Activated CD8-positive, alpha-beta memory T cell treated with anti-CD3 and anti-CD28 coated beads for 36 hours (primary cell): ENCODE data around the gene FGFR3. TPM values are rescaled to one million over a fixed set of nuclear protein-coding genes. Genes with fewer than 3 reads are reported as not detected.

Experiments
- CTCF ChIA-PET: fragments of 350-600 bp; sonication (Branson Sonifier 250); formaldehyde crosslinking; loops from one replicate; lab custom pipeline; 2021; ENCODE audit warnings: antibody characterized with exemption; lab: Charles Lee
- POLR2A ChIA-PET: fragments of 350-600 bp; sonication (Branson Sonifier 250); formaldehyde crosslinking; loops from one replicate; lab custom pipeline; 2021; ENCODE audit warnings: antibody characterized with exemption; lab: Charles Lee
- total RNA-seq, 2 experiments: library from RNA; stranded (reverse); gene quantifications; one replicate each; pipeline ENCODE4 v1.2.3, GENCODE V29; 2021

FGFR3 gene
- total RNA-seq, 2 experiments from 2014 or later: 0.08 TPM; not detected in 1

DNA sequence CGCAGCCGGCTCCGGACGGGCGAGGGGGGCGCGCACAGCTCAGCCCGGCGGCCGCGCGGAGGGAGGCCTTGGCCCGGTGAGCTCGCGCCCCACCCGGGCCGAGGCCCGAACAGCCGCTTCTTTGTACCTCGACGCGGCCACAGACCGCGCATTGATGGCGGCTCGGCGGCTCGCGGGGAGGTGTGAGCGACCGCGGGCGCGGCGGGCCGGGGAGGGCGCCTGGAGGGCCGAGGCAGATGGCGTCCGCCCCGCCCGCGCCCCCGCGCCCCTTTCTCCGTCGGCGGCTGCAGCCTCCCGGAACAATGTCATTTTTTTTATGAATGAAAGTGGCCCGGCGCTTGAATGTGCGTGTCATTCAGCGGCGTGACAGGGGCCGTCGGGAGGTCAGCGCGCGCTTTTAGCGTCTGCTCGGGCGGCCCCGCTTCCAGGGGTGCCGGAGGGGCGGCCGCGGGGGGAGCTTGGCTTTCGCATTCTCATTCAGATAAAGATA lies 1.8 kb downstream of the FGFR3 start:
- ChIA-PET POLR2A (no interaction called here), CTCF (interaction anchor here (1.0 to 1.3 kb wide), 3 partner anchors 14 to 47 kb away, joined by 3 to 8 read pairs (median 3); no protein-coding TSS in a partner anchor)

DNA sequence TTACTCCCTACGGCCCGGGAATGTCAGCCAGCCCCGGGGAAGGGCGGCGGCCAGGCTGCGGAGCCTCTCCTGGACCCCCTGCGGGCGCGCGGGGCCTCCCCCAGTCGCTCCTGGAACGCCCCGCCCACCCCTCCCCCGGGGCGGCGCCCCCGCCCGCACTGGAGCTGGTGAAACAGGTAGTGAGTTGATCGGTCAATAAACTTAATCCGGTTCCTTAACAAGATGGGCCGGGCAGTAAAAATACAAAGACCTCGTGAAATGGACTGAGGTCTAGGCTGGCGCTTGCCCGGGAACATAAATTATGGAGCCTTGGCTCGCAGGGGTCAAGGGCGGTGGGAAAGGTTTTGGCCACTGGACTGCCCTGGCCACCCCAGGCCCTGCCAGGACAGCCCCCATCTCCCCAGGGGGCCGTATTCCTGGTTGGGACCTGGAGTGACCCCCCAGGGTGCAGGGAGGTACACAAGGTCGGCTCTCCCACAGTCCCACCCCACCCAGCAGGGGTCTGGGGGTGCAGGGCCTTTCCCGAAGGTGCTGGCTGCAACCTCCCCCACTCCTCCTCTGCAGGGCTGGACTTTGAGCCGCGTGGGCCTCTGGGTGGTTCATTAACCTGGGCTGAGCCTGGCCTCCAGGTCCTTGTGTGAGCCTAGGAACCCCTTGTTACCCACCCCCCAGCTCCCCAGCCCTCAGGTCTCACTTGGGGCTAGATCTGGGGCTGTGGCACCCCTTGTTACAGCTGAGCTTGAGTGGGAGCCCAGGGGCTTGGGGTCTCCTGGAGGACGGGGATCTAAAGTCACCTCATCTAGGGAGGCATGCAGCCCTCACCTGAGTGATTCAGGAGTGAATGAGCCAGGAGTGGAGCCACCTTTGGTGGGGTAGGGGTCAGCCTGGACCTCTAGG lies 2.5 kb downstream of the FGFR3 start:
- POLR2A ChIA-PET: no interaction called here

DNA sequence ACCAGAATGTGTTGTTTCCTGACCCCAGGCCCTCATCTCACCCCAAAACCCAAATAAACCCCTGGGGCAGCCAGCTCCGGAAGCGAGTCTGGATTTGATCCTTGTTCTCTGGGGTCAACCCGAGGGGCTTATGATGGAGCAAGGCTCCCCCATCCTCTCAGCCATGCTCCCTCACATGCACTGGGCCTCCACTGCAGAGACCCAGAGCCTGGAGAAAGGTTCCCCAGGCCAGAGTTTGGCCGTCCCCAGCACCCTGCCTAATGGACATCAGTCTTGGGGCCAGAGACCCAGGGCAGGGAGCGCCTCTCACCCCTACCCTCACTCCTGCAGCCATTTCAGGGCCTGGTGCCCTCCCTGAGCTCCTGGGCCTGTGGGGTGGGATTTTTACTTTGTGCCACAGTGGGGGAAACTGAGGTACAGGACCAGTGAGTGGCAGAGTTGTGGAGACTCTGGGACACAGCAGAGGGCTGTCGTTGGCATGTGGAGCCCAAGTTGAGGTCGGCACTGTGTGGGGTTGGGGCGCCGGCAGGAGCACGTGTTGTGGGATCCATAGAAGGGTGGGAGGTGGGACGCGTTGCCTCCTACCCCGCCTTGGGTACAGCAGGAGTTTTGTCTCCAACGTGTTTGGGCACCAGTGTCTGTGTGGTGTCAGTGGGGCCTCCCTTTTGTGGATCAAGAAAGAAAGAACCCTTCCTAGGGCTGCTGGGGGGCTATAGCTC lies 3.6 kb downstream of the FGFR3 start:
- ChIA-PET POLR2A (no interaction called here), CTCF (interaction anchor here (1.1 kb wide), 1 partner anchor 21 kb away, joined by 3 read pairs; no protein-coding TSS in a partner anchor)

More for the DNA sequence above, 2.5 kb downstream of the FGFR3 start:
- CTCF ChIA-PET: interaction anchor here (1.0 to 1.3 kb wide), 3 partner anchors 14 to 48 kb away, joined by 3 to 8 read pairs (median 3); no protein-coding TSS in a partner anchor

DNA sequence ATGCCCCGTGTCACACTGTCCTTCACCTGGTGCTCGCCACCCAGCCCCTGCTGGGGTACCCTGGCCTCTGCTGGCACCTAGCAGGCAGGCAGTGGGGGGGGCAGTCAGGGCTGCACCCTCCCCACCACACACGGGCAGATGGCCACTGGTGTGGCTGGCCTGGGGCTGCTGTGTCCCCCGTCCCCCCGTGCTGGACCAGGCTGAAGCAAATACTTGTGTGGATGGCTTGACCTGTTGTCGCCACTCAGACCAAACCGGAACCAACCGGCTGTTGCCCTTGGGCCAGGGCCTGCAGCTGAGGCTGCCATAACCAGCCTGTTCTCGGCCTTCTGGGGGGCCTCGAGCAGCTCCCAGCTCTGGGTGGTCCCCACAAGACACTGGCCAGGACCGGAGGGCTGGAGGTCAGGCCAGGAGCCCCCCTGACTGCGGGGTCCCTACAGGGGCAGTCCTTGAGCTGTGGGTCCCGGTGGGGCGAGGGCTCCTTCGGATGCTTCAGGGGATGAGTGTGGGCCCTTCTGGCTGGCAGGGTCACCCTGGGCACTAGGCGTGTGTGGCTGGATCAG lies 4.3 kb downstream of the FGFR3 start:
- POLR2A ChIA-PET: no interaction called here
- CTCF ChIA-PET: interaction anchor here (1.0 to 1.1 kb wide), 2 partner anchors 9 to 20 kb away, joined by 3 read pairs; no protein-coding TSS in a partner anchor

DNA sequence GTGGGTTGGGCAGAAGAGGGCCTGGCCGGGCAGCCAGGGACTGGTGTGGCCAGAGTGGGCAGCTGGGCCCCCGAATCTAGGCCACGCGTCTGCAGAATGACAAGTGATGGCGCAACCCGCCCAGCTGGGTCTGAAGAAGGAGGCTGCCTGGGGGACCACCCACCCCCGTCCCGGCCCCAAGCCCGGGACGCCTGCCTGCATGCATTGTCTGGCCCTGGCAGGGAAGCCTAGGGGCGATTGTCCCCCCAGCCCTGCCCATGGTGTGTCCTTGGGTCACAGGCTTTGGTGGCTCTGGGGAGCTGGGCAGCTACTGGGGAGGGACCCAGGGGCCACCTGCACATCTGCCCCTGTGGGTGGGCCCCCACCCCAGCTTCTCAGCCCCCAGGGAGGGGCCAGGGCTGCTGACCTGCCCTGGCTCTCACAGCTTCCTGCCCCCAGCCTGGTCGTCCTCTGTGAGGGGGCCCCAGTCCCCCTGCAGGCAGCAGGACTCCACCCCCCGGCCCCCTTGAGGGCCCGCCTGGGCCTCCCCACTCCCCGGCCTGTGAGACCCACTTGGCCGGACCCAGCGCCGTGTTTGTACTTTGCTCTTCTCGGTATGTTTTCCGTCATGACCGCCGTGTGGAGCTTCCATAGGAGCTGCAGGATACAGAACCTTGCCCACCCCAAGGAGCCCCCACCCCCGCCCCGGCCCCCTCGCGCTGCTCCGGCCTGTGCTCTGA lies 4.9 kb downstream of the FGFR3 start:
- CTCF ChIA-PET: interaction anchor here (1.0 kb wide), 1 partner anchor 10 kb away, joined by 3 read pairs; no protein-coding TSS in a partner anchor
- POLR2A ChIA-PET: no interaction called here

DNA sequence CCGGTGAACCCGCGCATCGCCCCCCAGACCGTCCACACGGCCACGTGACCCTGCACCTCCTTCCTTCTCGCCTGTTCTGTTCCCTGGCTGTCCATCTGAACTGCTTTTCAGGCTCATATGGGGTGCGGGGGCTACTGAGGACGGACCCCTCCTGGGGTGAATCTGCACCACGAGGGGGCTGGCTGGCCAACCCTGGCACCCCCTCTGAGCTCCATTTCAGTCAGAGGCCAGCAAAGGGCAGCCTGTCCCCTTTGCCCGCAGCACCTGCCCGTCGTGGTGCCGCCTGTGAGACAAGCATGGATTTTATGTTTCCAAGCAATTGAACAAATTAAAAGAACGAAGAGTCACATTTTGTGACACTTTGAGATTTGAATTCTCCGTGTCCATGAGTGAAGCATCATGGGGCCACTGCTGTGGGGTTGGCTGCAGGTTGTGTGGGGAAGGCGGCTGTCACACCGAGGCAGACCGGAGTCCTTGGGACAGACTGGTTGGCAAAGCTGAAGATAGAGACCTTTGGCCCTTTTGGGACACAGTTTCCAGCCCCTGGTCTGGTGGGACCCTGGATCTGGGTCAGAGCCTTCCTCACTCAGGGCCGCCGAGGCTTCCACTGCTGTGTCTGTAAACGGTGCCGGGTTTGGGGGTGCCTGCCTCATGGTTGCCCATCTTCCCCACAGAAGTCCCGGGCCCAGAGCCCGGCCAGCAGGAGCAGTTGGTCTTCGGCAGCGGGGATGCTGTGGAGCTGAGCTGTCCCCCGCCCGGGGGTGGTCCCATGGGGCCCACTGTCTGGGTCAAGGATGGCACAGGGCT lies 5.7 kb downstream of the FGFR3 start:
- POLR2A ChIA-PET: no interaction called here
- CTCF ChIA-PET: interaction anchor here (1.3 kb wide), 1 partner anchor 53 kb away, joined by 3 read pairs; no protein-coding TSS in a partner anchor

DNA sequence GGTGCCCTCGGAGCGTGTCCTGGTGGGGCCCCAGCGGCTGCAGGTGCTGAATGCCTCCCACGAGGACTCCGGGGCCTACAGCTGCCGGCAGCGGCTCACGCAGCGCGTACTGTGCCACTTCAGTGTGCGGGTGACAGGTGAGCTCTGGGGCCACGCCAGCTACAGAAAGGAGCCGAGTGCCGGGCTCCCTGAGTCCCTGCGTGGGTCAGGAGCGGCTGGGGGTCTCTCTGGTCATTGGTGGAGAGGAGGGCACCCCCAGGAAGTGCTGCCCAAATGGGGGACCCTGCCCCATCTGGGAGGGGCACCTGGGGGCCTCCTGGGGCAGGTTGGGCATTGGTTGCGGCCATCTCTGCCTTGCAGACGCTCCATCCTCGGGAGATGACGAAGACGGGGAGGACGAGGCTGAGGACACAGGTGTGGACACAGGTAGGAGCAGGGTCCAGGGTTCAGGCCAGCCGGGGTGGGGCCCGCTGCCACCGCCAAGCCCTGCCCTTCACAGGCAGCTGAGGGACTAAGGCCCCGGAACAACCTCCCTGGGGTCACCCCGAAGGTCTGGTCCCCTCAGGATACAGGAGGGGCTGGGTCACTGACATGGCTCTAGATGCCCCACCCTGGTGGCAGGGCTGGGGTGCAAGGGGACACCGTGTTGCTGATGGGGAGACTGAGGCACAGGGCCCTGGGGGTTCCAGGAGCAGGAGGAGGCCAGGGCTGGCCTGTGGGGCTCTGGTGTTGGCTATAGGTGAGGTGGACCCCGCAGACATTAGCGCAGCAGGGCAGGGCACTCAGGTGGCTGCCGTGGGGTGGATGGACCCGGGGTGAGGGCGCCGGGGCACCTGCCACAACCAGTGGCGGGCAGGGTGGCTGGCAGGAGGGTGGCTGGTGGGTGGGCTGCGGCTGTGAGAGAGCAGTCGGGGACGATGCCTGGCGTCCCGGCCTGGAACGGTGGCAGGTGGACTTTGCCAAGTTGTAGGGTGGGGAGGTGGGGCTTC lies 6.6 kb downstream of the FGFR3 start:
- ChIA-PET POLR2A (no interaction called here), CTCF (interaction anchor here (1.3 to 1.6 kb wide), 2 partner anchors 10 to 54 kb away, joined by 3 to 4 read pairs; no protein-coding TSS in a partner anchor)

DNA sequence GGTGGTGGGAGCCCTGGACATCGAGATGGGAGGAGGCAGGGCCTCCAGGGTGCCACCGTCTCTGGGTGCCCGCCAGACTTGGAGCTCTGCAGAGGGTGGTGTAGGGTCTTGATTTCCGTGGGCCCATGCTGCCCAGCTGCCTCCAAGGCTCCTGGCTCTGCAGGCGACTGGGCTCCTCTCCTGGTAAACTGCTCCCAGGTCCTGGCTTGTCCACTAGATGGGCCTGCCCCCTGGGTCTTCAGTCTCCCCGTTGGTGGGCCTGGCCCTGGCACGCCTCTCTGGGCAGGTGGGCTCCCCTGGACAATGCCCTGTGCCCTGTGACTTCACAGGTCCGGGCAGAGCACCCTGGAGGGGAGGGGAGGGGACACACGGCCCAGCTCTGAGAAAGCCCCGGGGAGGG lies 7.7 kb downstream of the FGFR3 start:
- CTCF ChIA-PET: interaction anchor here (1.3 to 1.6 kb wide), 2 partner anchors 9 to 52 kb away, joined by 3 to 4 read pairs; no protein-coding TSS in a partner anchor

DNA sequence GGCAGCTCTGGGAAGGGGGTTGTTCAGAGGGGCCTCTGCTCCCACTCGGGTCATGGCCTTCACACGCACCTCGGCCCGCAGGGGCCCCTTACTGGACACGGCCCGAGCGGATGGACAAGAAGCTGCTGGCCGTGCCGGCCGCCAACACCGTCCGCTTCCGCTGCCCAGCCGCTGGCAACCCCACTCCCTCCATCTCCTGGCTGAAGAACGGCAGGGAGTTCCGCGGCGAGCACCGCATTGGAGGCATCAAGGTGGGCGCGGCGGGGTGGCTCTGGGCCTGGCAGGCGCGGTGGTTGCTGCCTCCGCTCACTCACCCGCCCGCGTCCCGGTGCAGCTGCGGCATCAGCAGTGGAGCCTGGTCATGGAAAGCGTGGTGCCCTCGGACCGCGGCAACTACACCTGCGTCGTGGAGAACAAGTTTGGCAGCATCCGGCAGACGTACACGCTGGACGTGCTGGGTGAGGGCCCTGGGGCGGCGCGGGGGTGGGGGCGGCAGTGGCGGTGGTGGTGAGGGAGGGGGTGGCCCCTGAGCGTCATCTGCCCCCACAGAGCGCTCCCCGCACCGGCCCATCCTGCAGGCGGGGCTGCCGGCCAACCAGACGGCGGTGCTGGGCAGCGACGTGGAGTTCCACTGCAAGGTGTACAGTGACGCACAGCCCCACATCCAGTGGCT lies 8.3 kb downstream of the FGFR3 start:
- CTCF ChIA-PET: interaction anchor here (1.3 to 1.6 kb wide), 2 partner anchors 8 to 53 kb away, joined by 3 to 4 read pairs; no protein-coding TSS in a partner anchor
- POLR2A ChIA-PET: no interaction called here

More for the DNA sequence above, 7.7 kb downstream of the FGFR3 start:
- POLR2A ChIA-PET: no interaction called here

DNA sequence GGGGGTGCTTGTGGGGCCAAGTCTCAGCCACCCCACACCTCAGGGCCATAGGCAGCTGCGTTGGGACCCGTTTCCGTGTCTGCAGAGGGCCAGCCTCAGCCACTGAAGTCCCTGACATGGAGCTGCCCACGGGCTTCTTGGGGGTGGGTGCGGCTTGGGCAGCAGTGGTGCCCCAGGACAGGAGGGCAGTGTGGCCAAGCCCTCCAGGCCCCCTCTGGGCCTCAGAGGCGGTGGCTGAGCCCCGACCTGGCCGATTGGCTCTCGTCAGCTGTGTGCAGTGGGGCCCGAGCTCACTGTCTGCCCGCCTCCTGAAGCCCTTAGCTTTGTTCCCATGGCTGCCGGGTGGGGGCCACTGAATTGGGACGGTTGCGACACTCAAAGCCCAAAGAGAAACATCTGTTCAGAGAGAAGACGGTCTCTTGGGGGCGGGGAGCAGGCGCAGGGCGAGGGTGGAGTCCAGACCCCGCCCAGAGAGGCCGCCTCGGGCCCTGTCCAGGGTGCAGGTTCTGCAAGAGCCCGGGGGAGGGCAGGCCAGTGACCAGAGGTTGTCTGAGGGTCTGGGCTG lies 9.1 kb downstream of the FGFR3 start:
- CTCF ChIA-PET: no interaction called here

DNA sequence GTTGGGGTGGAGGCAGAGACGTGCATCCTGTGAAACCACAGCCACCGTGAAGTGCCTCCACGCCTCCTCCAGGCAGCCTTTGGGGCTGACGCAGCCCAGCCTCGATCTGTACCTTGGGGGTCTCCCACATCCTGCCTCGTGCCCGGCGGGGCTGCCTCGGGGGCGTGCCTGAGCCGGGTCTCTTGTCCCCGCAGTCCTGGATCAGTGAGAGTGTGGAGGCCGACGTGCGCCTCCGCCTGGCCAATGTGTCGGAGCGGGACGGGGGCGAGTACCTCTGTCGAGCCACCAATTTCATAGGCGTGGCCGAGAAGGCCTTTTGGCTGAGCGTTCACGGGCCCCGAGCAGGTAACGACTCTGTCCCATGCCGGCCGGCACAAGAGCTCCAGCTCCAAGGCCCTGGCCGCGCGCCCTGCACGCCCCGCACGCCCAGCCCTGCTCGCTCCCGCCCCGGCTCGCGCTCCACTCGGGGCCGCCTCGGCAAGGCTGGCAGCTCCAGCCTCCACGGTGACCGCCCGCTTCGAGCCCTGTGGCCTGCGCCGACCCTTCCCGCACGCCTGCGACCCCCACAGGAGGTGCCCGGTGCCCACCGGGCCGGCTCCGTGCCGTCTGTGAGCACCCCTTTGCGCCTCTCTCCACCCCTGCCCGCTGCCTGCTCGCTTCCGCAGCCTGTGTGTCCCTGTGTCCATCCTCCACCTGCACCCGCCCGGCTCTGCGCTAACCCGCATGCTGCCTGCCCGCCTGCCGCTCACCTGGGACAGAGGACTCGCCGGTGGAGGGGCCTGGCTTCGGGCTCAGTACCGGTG lies 9.8 kb downstream of the FGFR3 start:
- ChIA-PET POLR2A (no interaction called here), CTCF (interaction anchor here (1.4 kb wide), 1 partner anchor 54 kb away, joined by 3 read pairs; no protein-coding TSS in a partner anchor)

More for the DNA sequence above, 9.1 kb downstream of the FGFR3 start:
- POLR2A ChIA-PET: no interaction called here

DNA sequence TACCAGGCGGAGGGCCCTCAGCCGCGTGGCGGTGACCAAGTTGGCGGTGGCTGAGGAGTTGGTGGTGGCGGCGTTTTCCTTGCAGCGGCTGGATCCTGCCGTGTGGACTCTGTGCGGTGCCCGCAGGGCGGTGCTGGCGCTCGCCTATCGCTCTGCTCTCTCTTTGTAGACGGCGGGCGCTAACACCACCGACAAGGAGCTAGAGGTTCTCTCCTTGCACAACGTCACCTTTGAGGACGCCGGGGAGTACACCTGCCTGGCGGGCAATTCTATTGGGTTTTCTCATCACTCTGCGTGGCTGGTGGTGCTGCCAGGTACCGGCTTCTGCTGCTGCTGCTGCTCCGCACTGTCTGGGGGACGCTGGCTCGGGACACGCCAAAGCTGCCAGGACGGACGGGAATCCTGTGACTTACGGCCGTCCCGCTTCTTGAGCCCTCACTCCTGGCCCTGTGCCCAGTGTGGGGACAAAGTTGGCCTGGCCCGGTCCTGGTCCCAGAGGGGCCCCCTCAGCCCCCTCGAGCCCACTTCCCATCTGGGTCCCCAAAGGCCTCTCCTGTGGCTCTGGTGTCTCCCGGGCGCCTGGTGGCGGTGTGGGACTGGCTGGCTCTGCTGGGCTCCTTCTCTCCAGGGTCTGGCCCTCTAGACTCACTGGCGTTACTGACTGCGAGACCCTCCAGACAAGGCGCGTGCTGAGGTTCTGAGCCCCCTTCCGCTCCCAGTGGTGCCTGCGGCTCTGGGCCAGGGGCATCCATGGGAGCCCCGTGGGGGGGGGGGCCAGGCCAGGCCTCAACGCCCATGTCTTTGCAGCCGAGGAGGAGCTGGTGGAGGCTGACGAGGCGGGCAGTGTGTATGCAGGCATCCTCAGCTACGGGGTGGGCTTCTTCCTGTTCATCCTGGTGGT lies 10.7 kb downstream of the FGFR3 start:
- CTCF ChIA-PET: interaction anchor here (0.8 to 1.4 kb wide), 2 partner anchors 55 to 56 kb away, joined by 3 read pairs; no protein-coding TSS in a partner anchor
- POLR2A ChIA-PET: no interaction called here

DNA sequence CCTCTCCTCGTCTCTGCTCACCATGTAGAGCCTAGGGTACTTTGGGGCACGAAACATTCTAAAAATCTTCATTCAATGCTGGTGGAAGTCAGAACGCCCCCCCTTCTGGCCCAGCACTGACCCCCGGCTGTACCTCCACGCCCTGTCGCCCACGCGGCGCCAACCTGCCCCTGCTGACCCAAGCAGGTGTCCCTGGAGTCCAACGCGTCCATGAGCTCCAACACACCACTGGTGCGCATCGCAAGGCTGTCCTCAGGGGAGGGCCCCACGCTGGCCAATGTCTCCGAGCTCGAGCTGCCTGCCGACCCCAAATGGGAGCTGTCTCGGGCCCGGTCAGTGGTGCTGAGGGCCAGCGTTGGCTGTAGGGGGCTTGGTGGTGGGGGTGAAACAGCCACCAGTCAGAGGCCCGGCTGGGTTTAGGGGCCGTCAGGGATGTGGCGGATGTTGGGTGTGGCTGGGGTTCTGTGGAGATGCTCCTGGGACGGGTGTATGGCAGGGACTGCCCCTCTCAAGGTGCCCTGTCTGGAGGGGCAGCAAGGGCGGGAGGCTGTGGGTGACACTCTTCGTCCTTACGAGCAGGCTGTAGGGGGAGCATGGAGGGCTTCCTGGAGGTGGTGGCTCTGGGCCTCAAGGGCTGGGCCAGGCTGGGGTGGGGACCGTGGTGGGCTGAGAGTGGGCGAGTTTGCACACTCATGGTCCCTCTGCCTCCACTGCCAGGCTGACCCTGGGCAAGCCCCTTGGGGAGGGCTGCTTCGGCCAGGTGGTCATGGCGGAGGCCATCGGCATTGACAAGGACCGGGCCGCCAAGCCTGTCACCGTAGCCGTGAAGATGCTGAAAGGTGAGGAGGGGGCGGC lies 11.8 kb downstream of the FGFR3 start:
- POLR2A ChIA-PET: no interaction called here
- CTCF ChIA-PET: interaction anchor here (0.8 to 1.4 kb wide), 2 partner anchors 56 to 58 kb away, joined by 3 read pairs; no protein-coding TSS in a partner anchor
